GM19395 (cell line): Measurements from ENCODE around the gene PLXNB2.

Experiments used
- ATAC-seq: cut with Tn5 transposase; IDR thresholded peaks from one replicate; pipeline ENCODE4 v1.9.1; 2021; ENCODE audit warnings: mild to moderate bottlenecking, moderate library complexity; ENCODE audit not compliant: unreplicated experiment

Gene PLXNB2

GRCh38 chr22:50269573-50269969 is 37.9 kb downstream of the PLXNB2 start:
- no peak for ATAC-seq

DNA sequence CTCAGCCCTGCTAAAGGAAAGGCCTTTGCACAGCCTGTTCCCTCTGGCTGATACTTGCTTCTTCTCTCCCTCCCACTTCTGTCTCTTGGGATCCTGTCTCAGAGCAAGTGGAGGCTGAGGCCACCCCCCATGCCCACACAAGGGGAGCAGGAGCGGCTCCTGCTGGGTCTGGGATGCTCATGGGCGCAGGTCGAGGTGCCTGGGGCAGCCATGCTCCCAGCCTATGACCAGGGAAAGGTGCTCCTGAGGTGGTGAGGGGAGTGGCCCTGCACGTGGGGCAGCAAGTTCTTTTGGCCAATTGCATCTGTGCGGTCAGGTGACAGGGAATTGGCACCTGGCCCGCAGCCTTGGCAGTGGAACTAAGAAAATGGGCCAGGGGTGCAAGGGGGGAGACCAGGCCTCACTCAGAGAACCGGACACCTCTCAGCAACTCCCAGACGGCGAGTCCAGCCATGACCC is 38.8 kb downstream of the PLXNB2 start:
- no peak for ATAC-seq

- ATAC-seq, result no peak
Measured at GRCh38 chr22:50267591-50268390, 39.7 kb downstream of the PLXNB2 start.

- ATAC-seq, result no peak
Measured at GRCh38 chr22:50266994-50267393, 40.5 kb downstream of the PLXNB2 start.

DNA sequence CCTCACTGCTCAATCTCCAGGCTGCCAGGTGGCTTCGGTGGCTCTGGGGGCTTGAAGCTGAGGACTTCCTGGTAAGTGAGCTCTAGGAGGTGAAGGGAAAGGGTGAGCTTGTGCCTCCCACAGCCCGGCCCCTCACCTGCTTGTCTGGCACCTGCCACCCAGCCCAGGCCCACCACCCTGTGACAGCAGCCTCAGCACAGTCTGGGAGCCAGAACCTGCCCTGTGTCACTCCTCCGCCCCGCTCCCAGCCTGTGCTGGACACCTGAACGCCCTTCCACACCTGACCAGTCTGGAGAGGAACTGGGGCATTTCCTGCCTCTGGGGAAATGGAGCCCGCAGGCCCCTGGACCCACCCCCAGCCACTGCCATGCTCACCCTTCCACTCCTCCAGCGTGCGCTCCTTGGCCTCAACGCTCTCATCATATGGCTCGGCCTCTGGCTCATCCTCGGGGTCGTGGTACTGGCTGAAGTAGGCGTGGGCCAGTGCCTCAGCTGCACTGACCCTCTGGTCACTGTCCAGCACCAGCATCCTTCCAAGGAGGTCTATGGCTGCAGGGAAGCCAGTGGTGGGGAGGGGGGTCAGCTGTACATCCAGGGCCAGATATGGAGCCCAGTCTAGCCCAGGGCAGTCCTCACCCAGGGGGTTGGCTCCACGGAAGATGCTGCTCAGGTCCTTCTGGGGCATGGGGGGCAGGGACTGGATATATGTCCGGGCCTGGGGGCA is 42.3 kb downstream of the PLXNB2 start:
- no peak for ATAC-seq

DNA sequence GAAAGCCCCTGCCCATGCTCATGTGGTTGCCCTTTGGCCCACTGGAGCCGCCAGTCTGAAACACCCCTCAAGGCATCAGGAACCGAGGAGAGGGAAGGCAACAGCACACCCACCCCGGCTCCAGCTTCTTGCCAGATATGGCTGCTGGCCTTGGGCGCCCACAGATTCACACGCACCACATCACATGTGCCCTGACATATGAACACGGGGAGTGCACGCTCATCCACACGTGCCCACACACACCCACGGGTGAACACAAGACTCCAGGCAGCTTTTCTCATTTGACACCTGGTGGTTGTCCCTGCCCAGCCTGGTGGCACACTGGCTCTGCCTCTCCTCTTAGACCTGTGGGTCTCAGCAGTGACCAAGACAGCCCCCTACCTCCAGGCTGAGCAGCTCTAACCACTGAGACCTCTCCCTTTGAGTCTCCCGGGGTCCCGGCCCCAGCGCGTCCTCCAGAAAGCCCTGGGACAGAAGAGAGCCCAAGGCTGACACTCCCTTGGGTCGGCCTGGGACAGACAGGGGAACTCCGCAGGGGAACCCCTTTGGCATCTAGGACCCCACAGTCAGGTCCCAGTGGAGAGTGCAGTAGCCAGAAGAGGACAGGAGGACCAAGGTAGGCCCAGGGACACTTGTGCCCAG is 43.2 kb downstream of the PLXNB2 start:
- ATAC-seq, result no peak

DNA sequence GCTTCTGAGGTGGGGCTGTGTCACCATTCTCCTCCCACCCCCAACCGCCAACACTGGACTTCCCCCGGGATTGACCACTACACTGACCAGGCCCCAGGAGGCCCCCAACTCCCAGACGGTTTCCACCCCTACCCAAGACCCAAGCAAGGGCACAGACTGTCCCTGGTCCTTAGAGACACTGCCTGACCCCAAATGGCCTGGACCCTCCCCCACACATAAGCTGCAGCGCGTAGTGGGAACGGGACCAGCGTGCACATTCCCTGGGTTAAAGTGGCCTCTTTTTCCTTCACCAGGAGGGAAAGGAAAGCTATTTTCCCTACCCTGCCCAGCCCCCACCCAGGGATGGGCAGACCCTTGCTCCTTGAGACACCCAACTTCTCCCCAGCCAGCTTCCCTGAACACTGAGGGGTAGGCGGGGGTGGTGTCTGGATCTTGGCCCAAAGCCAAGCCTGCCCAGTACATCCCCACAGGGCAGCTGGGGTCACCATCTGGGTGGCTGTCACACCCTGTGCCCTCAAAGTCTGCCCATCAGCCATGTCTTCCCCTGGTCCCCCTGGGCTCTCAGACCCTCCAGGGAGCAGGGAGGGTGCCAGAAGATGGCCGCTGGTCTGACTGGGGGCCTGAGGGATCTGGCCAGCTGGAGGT is 44.4 kb downstream of the PLXNB2 start:
- ATAC-seq, result no peak

DNA sequence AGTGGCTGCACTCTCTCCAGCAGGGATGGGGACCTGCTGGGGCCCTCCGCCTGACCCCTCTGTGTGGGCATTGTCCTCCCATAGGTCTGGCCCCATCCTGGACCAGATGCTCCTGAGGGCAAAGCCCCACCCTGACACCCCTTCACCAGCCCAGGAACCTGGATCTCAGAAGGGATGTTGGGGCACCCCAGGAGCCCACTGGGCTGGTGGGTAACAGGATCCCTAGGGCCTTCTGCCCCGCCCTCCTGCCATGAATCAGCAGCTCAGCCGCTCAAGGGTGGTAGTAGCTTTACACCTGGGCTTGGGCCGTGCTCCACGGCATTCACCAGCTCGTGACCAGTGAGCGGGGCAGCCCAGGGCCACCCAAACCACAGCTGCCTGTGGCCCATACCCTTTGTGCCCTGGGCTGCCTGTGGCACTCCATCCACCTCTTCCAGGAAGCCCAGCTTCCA is 45.0 kb downstream of the PLXNB2 start:
- ATAC-seq, result no peak

- ATAC-seq, result no peak
Measured at GRCh38 chr22:50261615-50262459, 45.6 kb downstream of the PLXNB2 start, which contains the start of gene MAPK12. TSS of gene MAPK12 (minus strand) at chr22:50261683. CDS start at chr22:50261509, 174 bp downstream.

DNA sequence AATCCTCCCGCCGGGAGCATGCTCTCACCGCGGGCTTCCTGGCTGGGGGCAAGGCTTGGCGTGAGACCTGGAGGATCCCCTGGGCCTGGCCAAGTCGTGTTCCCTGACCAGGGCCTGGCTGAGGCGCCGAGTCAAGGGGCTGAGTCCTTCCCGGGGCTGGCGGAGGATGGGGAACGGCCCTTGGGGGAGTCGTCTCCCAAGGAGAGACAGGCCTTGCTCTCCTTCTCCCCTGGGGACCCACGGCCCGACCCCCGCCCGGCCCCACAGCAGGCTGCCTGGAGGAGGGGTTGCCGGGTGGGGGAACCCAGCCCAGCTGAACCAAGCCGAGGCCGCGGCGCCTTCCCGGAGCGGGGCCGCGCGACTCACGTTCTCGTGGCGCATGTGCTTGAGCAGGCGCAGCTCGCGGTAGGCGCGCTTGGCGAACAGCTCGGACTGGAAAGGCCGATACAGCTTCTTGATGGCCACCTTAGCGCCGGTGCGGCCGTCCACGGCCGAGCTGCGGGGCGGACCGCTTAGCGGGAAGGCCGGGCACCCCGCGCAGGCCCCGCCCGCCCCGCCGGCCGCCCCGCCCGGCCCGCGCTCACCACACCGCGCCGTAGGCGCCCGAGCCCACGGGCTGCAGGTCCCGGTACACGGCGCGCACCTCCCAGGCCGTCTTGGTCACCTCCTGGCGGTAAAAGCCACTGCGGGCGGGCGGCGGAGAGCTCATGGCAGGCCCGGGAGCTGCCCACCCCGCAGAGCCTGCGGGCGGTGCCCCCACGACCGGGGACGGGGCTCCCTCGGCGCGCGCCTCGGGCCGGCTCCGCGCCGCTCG is 46.4 kb downstream of the PLXNB2 start:
- no peak for ATAC-seq

- ATAC-seq, result no peak
Measured at GRCh38 chr22:50260434-50260800, 47.0 kb downstream of the PLXNB2 start.

- ATAC-seq, result no peak
Measured at GRCh38 chr22:50259302-50259701, 48.1 kb downstream of the PLXNB2 start.

DNA sequence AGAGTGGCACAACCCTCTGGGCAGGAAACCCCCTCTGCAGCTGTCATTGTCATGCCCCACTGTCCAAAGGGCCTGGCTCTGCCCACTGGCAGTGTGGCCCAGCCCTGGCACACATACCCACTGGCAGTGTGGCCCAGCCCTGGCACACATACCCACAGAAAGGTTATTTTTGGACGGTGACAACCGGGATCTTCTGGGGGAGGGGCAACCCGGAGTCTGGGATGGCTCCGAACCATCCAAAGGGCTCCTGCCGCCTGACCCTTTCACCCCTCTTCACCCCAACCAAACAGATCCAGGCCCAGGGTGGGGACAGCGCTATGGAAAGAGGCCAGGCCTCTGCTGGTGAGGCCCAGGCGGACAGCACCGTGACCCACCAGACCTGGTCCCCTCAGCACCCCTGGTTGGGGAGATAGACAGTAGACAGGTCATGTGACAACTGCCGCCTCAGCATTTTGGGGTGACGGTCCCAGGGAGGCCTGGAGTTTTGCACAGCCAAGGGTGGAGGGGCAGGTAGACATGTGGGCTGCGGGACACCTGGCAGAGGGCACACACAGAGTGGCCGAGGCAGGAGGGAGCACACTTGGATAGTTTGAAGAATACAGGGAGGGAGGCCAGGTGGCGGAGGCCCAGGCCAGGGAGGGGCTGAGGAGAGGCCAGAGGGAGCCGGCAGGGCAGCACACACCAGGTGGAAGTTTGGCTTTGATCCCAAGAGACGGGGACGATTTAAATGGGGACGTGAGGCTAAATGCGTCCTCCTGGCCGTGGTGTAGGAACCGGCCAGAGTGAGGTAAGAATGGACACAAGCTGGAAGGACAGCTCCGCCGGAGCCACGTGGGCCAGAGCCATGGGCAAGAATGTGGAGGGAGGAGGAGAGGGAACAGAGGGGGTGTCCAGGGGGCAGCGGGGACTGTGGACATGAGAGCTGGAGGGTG is 48.8 kb downstream of the PLXNB2 start:
- no peak for ATAC-seq

- no peak for ATAC-seq
Measured at GRCh38 chr22:50257451-50258360, 49.7 kb downstream of the PLXNB2 start.

GRCh38 chr22:50257041-50257440 is 50.4 kb downstream of the PLXNB2 start:
- no peak for ATAC-seq

DNA sequence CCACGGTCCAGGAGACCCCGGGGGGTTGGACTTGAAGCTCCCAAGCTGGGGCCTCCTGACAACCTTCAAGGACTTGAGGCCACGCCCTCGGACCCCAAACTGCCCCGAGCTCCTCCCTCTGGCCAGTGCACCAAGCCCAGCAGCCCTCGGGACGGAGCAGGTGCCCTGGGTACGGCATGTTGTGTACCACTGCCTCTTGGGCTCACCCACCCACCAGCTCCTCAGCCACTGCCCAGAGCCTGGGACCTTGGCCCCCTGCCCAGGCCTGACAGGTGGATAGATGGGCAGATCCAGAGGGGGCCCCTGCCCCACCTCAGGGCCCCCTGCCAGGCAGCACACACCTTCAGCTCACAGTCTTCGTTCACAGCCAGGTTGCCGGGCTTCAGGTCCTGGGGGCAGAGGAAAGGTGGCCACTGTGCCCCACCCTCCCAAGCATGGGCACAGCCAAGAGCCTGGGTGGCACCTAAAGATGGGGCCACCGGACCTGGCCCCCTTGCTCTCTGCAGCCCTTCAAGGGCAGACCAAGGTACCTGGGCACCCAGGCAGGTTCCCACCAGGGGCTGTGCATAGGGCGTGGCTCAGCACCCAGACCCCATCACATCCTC is 51.1 kb downstream of the PLXNB2 start:
- no peak for ATAC-seq

GRCh38 chr22:50255607-50256006 is 51.8 kb downstream of the PLXNB2 start:
- ATAC-seq, result no peak
